H1 (cell line): ENCODE data around the gene FREM2. TPM values are rescaled to one million over a fixed set of nuclear protein-coding genes. Genes with fewer than 3 reads are reported as not detected.

ENCODE experiments used
- CTCF ChIA-PET: fragments of 300-600 bp; sonication (Branson Sonifier 250); formaldehyde crosslinking; loops from one replicate; lab custom pipeline; 2021; ENCODE audit not compliant: partially characterized antibody; lab: Charles Lee
- POLR2A ChIA-PET: fragments of 300-600 bp; sonication (Branson Sonifier 250); formaldehyde crosslinking; loops from one replicate; lab custom pipeline; 2021; ENCODE audit warnings: inconsistent platforms; ENCODE audit not compliant: partially characterized antibody; lab: Charles Lee
- DNase-seq, 2 experiments: peaks; one replicate each; pipeline versions ENCODE4 v3.0.0 to v3.0.0-alpha.2; 2010 to 2022; ENCODE audit warnings: low spot score in 2 of 2, low read depth in 1 of 2, mixed read lengths in 1 of 2
- FAIRE-seq: peaks from 2 replicates; lab custom pipeline; 2011; peaks lifted over from hg19 to GRCh38; lab: Jason Lieb, UNC
- H2AFZ ChIP-seq: 2 replicates; pipeline ENCODE4 v1.8.1; 2012; ENCODE audit warnings: low read length, inconsistent platforms
- H2AK5ac ChIP-seq: 2 replicates; pipeline ENCODE4 v1.6.1; 2013; ENCODE audit warnings: low read depth, low read length
- H2BK120ac ChIP-seq: replicated peaks from 2 replicates; pipeline ENCODE3; 2013; ENCODE audit warnings: low read depth, low read length, inconsistent platforms
- H2BK12ac ChIP-seq: 2 replicates; pipeline ENCODE4 v1.6.1; 2013; ENCODE audit warnings: low read depth, low read length
- H2BK15ac ChIP-seq: 2 replicates; pipeline ENCODE4 v1.6.1; 2013; ENCODE audit warnings: low read length
- H2BK20ac ChIP-seq: 2 replicates; pipeline ENCODE4 v1.6.1; 2013; ENCODE audit warnings: low read length
- H2BK5ac ChIP-seq: 2 replicates; pipeline ENCODE4 v1.6.1; 2013; ENCODE audit warnings: low read depth, low read length
- H3K14ac ChIP-seq: 2 replicates; pipeline ENCODE4 v1.6.1; 2013; ENCODE audit warnings: inconsistent platforms; ENCODE audit not compliant: insufficient read length
- H3K18ac ChIP-seq: 2 replicates; pipeline ENCODE4 v1.6.1; 2013; ENCODE audit warnings: low read length; ENCODE audit errors: extremely low read depth
- H3K23ac ChIP-seq: 2 replicates; pipeline ENCODE4 v1.6.1; 2013; ENCODE audit warnings: inconsistent platforms; ENCODE audit not compliant: insufficient read length
- H3K23me2 ChIP-seq: 2 replicates; pipeline ENCODE4 v1.6.1; 2013; ENCODE audit warnings: low read depth, low read length
- H3K27ac ChIP-seq: 2 replicates; pipeline ENCODE4 v1.6.1; 2011; ENCODE audit warnings: low read depth, low read length, inconsistent platforms
- H3K27me3 ChIP-seq, 4 experiments: replicated peaks in 1 of 4; 1 replicate in 1 of 4; 2 replicates in 3 of 4; pipeline versions ENCODE4 v1.6.1 to v1.8.1; 2011 to 2013; ENCODE audit warnings: low read length in 3 of 4, mild to moderate bottlenecking in 3 of 4, inconsistent platforms in 2 of 4, mixed read lengths in 2 of 4, moderate library complexity in 1 of 4; ENCODE audit not compliant: control insufficient read depth in 3 of 4, insufficient read depth in 3 of 4; ENCODE audit errors: extremely low read depth in 1 of 4
- H3K36me3 ChIP-seq, 4 experiments: 2 replicates each; pipeline versions ENCODE4 v1.6.1 to v1.8.1; 2011 to 2013; ENCODE audit warnings: mild to moderate bottlenecking in 4 of 4, low read length in 3 of 4, moderate library complexity in 2 of 4, control low read depth in 1 of 4, inconsistent platforms in 1 of 4; ENCODE audit not compliant: insufficient read depth in 4 of 4, control insufficient read depth in 2 of 4
- H3K4ac ChIP-seq: replicated peaks from 2 replicates; pipeline ENCODE3; 2013; ENCODE audit warnings: low read length, low read depth, mixed read lengths, inconsistent platforms; ENCODE audit not compliant: insufficient read length
- H3K4me1 ChIP-seq, 4 experiments: replicated peaks in 1 of 4; 1 replicate in 1 of 4; 2 replicates in 3 of 4; pipeline versions ENCODE4 v1.6.1 to v1.8.1; 2011 to 2013; ENCODE audit warnings: low read length in 3 of 4, inconsistent platforms in 2 of 4, mixed read lengths in 1 of 4; ENCODE audit not compliant: insufficient read depth in 4 of 4, control insufficient read depth in 3 of 4
- H3K4me2 ChIP-seq, 2 experiments: 2 replicates each; pipeline versions ENCODE4 v1.6.1 to v1.8.1; 2011 to 2013; ENCODE audit warnings: low read depth in 2 of 2, low read length in 2 of 2, control low read depth in 1 of 2, inconsistent platforms in 1 of 2, mild to moderate bottlenecking in 1 of 2; ENCODE audit not compliant: insufficient read depth in 1 of 2
- H3K4me3 ChIP-seq, 4 experiments: fragments of 200-600, 300-600 bp in 1 of 4; sonication (generic), shearing (Covaris generic), sonication (Bioruptor Twin) in 1 of 4; 2 replicates each; pipeline versions ENCODE4 v1.5.1 to v1.8.1; 2011 to 2016; ENCODE audit warnings: low read length in 4 of 4, low read depth in 3 of 4, control low read depth in 2 of 4, inconsistent platforms in 2 of 4, mild to moderate bottlenecking in 2 of 4, mixed read lengths in 1 of 4, moderate library complexity in 1 of 4; ENCODE audit not compliant: insufficient read depth in 2 of 4; ENCODE audit errors: extremely low read depth in 1 of 4
- H3K56ac ChIP-seq: replicated peaks from 2 replicates; pipeline ENCODE3; 2013; ENCODE audit warnings: low read depth, mild to moderate bottlenecking, mixed read lengths, low read length, inconsistent platforms; ENCODE audit not compliant: insufficient read length
- H3K79me1 ChIP-seq: 2 replicates; pipeline ENCODE4 v1.6.1; 2013; ENCODE audit warnings: low read depth, low read length, control low read depth
- H3K79me2 ChIP-seq, 2 experiments: 2 replicates each; pipeline versions ENCODE4 v1.6.1 to v1.8.1; 2012 to 2013; ENCODE audit warnings: low read length in 2 of 2, mild to moderate bottlenecking in 2 of 2, inconsistent platforms in 1 of 2; ENCODE audit not compliant: insufficient read depth in 2 of 2, control insufficient read depth in 1 of 2
- H3K9ac ChIP-seq, 4 experiments: replicated peaks in 1 of 4; 1 replicate in 1 of 4; 2 replicates in 3 of 4; pipeline versions ENCODE4 v1.6.1 to v1.8.1; 2011 to 2013; ENCODE audit warnings: low read depth in 3 of 4, low read length in 3 of 4, control low read depth in 2 of 4, mild to moderate bottlenecking in 2 of 4, moderate library complexity in 2 of 4, inconsistent platforms in 1 of 4; ENCODE audit errors: extremely low read depth in 1 of 4
- H3K9me3 ChIP-seq, 2 experiments: 2 replicates each; pipeline versions ENCODE4 v1.6.1 to v1.8.1; 2012 to 2013; ENCODE audit warnings: mild to moderate bottlenecking in 2 of 2, moderate library complexity in 2 of 2, control low read depth in 1 of 2, inconsistent platforms in 1 of 2, low read depth in 1 of 2, low read length in 1 of 2, mixed read lengths in 1 of 2; ENCODE audit not compliant: insufficient read depth in 2 of 2
- H4K20me1 ChIP-seq, 2 experiments: replicated peaks in 1 of 2; 2 replicates each; pipeline versions ENCODE3 to v1.8.1; 2011 to 2013; ENCODE audit warnings: inconsistent platforms in 2 of 2, low read length in 2 of 2, mild to moderate bottlenecking in 1 of 2; ENCODE audit not compliant: insufficient read depth in 2 of 2, control insufficient read depth in 1 of 2
- H4K5ac ChIP-seq: 2 replicates; pipeline ENCODE4 v1.6.1; 2013; ENCODE audit warnings: low read length, low read depth, mixed read lengths, inconsistent platforms; ENCODE audit not compliant: insufficient read length
- H4K8ac ChIP-seq: 2 replicates; pipeline ENCODE4 v1.8.0; 2013; ENCODE audit warnings: mild to moderate bottlenecking, moderate library complexity, low read length, inconsistent platforms; ENCODE audit not compliant: insufficient read depth; ENCODE audit errors: extremely low read depth
- H4K91ac ChIP-seq: replicated peaks from 2 replicates; pipeline ENCODE3; 2013; ENCODE audit warnings: low read length, mixed read lengths, inconsistent platforms; ENCODE audit not compliant: insufficient read length
- ASH2L ChIP-seq: fragments of 200-600, 300-600 bp; sonication (generic); IDR thresholded peaks from one replicate; pipeline ENCODE4 v1.7.1; 2017; ENCODE audit warnings: low read length
- CBX8 ChIP-seq: fragments of 300-800, 300-1000 bp; sonication (generic); IDR thresholded peaks from 2 replicates; pipeline ENCODE4 v1.7.1; 2016; ENCODE audit warnings: low read depth, low read length, borderline replicate concordance
- CHD2 ChIP-seq: IDR thresholded peaks from 2 replicates; pipeline ENCODE4 v1.6.1; 2012; ENCODE audit warnings: low read length, improper control_type of control experiment
- E2F6 ChIP-seq: IDR thresholded peaks from 2 replicates; pipeline ENCODE4 v1.6.1; 2012; ENCODE audit warnings: inconsistent platforms
- HDAC6 ChIP-seq: IDR thresholded peaks from one replicate; pipeline ENCODE4 v1.7.1; 2012; ENCODE audit warnings: low read depth, mild to moderate bottlenecking, inconsistent platforms, low read length, moderate library complexity
- KDM4A ChIP-seq: IDR thresholded peaks from one replicate; pipeline ENCODE4 v1.7.1; 2012; ENCODE audit warnings: low read depth, mild to moderate bottlenecking, moderate library complexity, low read length, inconsistent platforms; ENCODE audit not compliant: severe bottlenecking
- MAFK ChIP-seq: IDR thresholded peaks from 2 replicates; pipeline ENCODE4 v1.6.1; 2012; ENCODE audit warnings: low read depth, mild to moderate bottlenecking, improper control_type of control experiment, low read length
- MAX ChIP-seq: IDR thresholded peaks from 2 replicates; pipeline ENCODE4 v1.6.1; 2012; ENCODE audit warnings: inconsistent platforms
- NRF1 ChIP-seq: IDR thresholded peaks from 2 replicates; pipeline ENCODE4 v1.6.1; 2011; ENCODE audit warnings: mild to moderate bottlenecking, low read depth, low read length, improper control_type of control experiment
- SAP30 ChIP-seq: fragments of 300-600 bp; sonication (generic); IDR thresholded peaks from 2 replicates; pipeline ENCODE4 v1.7.1; 2012; ENCODE audit warnings: low read length, moderate library complexity, mild to moderate bottlenecking, inconsistent platforms; ENCODE audit not compliant: insufficient read depth, insufficient replicate concordance
- SIRT6 ChIP-seq: IDR thresholded peaks from one replicate; pipeline ENCODE4 v1.7.1; 2012; ENCODE audit warnings: low read length, inconsistent platforms
- SP4 ChIP-seq: IDR thresholded peaks from 2 replicates; pipeline ENCODE4 v1.6.1; 2012; ENCODE audit warnings: low read length, inconsistent platforms
- TEAD4 ChIP-seq: IDR thresholded peaks from 2 replicates; pipeline ENCODE4 v1.6.1; 2012; ENCODE audit warnings: low read depth, low read length, inconsistent platforms, mixed read lengths
- polyA plus RNA-seq, 7 experiments: library from polyadenylated mRNA; depleted of rRNA in 3 of 7; stranded (reverse) in 5 of 7; unstranded in 2 of 7; fragments of >200 nt in 5 of 7; fragments of 200-250 nt in 2 of 7; gene quantifications; 1 replicate in 5 of 7; 2 replicates in 1 of 7; 4 replicates in 1 of 7; pipeline versions ENCODE4 v1.2.1 to v1.2.3, GENCODE V29; 2011 to 2013; ENCODE audit warnings: missing spikeins in 2 of 7, mixed read lengths in 2 of 7
- total RNA-seq: library from RNA; stranded (reverse); fragmentation: NEBNext Ultra II Directional; extraction: Animal tissue kit (Norgen Biotek cat#: 25700); gene quantifications from 2 replicates; pipeline ENCODE4 v1.2.1, GENCODE V29; 2021

FREM2 gene
- total and polyA plus RNA-seq, 2 of the 8 experiments (the other 6 are each of a cell fraction or from before 2014, with no cell fraction given): 11.6 to 22.8 TPM

GRCh38 chr13:38879786-38880185 is 192.9 kb downstream of the FREM2 start:
- no peak overlapping the region for H3K14ac ChIP-seq
- CTCF ChIA-PET: interaction anchor here (0.8 to 3.6 kb wide), 2 partner anchors 10 to 34 kb away, joined by 3 to 19 read pairs; no protein-coding TSS in a partner anchor
- TF ChIP-seq MAFK (no peak), SP4 (no peak), NRF1 (no peak), MAX (no peak), TEAD4 (no peak), SIRT6 (no peak), KDM4A (no peak), HDAC6 (no peak), SAP30 (no peak), ASH2L (no peak), CBX8 (no peak), CHD2 (no peak), E2F6 (no peak)

More at GRCh38 chr13:38879786-38880185, 192.9 kb downstream of the FREM2 start:
- no peaks in the 10 kb centered on the region for H3K9me3 ChIP-seq
- H3K79me1 ChIP-seq: no peaks in the 10 kb centered on the region
- no peak overlapping the region for H3K18ac ChIP-seq
- peaks cover 0 to 14% (median 4%) of the 10 kb centered on the region in 4 experiments; a peak in 5 of 8 replicates for H3K36me3 ChIP-seq
- no peak overlapping the region for H3K4me2 ChIP-seq
- H3K4me1 ChIP-seq: no peaks in the 10 kb centered on the region
- POLR2A ChIA-PET: interaction anchor here (0.9 kb wide), 1 partner anchor 19 kb away, joined by 3 read pairs; no protein-coding TSS in a partner anchor
- no peaks in the 10 kb centered on the region for H3K23me2 ChIP-seq
- H3K27ac ChIP-seq: no peak overlapping the region
- no peak overlapping the region for H4K5ac ChIP-seq
- H2BK12ac ChIP-seq: no peak overlapping the region
- H3K27me3 ChIP-seq: no peaks in the 10 kb centered on the region
- H4K91ac ChIP-seq: no peak overlapping the region
- H2BK5ac ChIP-seq: no peak overlapping the region
- H3K23ac ChIP-seq: no peak overlapping the region
- no peak overlapping the region for H3K4me3 ChIP-seq
- H3K4ac ChIP-seq: no peak overlapping the region
- no peak for FAIRE-seq
- H2AK5ac ChIP-seq: no peak overlapping the region
- H2BK120ac ChIP-seq: no peak overlapping the region
- H2BK15ac ChIP-seq: no peak overlapping the region
- no peaks in the 10 kb centered on the region for H4K20me1 ChIP-seq
- H4K8ac ChIP-seq: no peak overlapping the region
- no peak overlapping the region for H2AFZ ChIP-seq
- H3K9ac ChIP-seq: no peak overlapping the region
- H2BK20ac ChIP-seq: no peak overlapping the region
- H3K79me2 ChIP-seq: no peaks in the 10 kb centered on the region
- no peak overlapping the region for H3K56ac ChIP-seq
- no peak for DNase-seq
